Urothelium cell line (cell line): Measurements from ENCODE around the gene DGKG.

ENCODE experiments used
- DNase-seq: peaks from one replicate; pipeline ENCODE4 v3.0.0; 2011; ENCODE audit warnings: low spot score, mixed read lengths
- FAIRE-seq: peaks from 2 replicates; lab custom pipeline; 2011; peaks lifted over from hg19 to GRCh38; lab: Jason Lieb, UNC

Gene DGKG

GRCh38 chr3:186118692-186119091, 243.3 kb downstream of the DGKG start:
- FAIRE-seq (no peak), DNase-seq (no peak)

DNA sequence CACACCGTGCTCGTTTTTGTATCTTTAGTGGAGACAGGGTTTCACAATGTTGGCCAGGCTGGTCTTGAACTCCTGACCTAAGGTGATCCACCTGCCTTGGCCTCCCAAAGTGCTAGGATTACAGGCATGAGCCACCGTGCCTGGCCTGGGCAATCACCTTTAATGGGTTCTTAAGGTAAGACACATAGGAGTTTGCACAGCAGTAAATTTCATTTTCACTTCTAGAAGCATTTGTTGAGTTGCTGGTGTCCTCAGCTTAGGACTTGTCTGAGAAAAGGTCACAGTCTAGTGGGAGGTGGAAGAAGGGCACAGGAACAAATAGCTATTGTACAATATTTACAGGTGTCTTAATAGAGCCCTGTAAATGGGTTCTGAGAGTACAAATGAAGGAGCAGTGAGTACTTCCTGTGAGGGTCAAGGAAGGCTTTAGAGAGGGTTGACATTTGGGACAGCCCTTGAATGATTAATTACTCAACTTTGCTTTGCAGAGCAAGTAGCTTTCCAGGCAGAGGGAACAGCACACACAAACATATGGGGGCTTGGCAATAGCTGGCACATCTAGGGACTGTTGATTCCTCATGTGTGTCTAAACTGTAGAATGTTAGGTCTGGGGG, 244.4 kb downstream of the DGKG start:
- no peak for FAIRE-seq

DNA sequence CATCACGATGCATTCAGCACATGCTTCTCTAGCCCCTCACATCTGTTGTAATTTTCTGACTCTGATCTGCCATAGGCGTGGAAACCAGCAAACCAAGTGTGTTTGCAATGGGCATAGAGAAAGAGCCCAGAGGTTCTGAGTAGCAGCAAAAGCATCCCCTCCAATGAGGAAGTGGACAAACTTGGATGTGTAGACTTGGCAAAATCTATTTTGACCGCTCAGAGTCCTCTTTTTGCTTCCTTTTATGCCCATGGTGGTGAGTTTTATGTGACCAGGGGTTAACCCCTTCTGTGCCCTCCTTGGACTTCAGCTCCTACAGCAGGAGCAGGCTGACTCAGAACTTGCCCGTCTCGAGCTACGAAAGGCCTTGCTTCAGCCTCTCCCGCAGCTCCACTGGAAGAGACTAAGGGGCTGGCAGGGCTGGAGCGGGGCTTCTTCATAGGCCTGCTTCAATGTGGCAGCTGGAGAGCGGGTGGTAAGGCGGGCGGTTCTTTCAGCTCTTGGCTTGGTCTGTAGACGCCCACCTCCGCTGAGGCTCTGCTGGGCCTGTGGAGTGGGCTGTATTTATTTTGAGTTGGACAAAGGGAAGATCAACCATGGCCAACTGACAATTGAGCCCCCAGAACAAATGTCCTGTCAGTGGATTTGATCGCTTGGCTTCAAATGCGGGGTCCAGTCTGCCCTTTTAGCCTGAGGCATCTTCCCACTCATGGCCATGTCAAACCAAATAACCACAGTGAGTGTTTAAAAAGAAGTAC, 246.6 kb downstream of the DGKG start:
- FAIRE-seq = no peak
- no peak for DNase-seq

More for the DNA sequence above, 244.4 kb downstream of the DGKG start:
- DNase-seq = no peak

GRCh38 chr3:186110975-186111974, 250.8 kb downstream of the DGKG start:
- FAIRE-seq = no peak
- DNase-seq = no peak

- DNase-seq (peak; percentile 36), FAIRE-seq (no peak)
These were observed 251.9 kb downstream of the DGKG start for GRCh38 chr3:186109897-186110803.

- peak; percentile 98 for DNase-seq
- FAIRE-seq = peak; percentile 46
These were observed 252.8 kb downstream of the DGKG start, which contains the start of gene ETV5 for GRCh38 chr3:186108941-186109865. ETV5 (minus strand) TSS chr3:186109089; CDS start chr3:186105868, 3,221 bp downstream.

- no peak for FAIRE-seq
- DNase-seq = peak; percentile 61
These were observed 253.7 kb downstream of the DGKG start for GRCh38 chr3:186108106-186108940.

- DNase-seq = peak; percentile 77
- FAIRE-seq = no peak
These were observed 254.6 kb downstream of the DGKG start for GRCh38 chr3:186107215-186108105.

DNA sequence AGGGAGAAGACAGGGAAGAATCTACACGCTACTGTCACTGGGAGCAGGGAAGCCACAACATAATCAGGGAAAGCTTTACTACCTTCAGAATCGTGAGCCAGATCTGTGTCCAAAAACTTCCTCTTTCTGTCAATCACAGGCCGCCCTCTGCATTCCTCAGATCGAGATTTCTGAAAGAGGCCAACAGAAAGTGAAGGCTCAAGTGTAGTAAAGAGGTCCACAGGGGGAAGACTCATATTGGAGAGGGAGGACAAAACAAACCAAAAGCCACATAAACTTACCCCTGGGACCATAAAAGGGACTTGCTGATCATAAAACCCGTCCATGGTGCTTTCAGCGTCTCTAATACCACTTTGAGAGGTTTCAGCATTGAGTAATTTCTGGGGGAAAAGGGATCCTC, 256.5 kb downstream of the DGKG start:
- DNase-seq (no peak), FAIRE-seq (no peak)

DNA sequence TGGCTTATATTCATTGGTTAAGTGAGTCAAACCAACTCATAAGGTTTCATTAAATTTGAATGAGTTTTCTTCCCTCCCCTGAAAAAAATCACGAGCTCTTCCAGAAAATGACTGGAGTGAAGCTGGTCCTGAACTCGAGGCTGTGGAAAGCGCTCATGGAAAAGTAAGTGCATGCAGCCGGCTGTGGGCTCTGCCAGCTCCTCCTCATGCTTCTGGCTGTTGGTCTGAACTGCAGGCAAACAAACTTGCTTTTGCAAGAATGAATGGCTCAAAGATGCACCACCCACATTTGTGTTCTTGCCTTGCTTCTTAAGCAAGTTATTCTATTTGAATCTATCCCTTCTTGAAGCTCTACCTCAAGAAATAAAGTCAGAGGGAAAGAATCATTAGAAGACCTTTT, 259.3 kb downstream of the DGKG start:
- DNase-seq (no peak), FAIRE-seq (no peak)

- DNase-seq = no peak
- no peak for FAIRE-seq
These were observed 261.6 kb downstream of the DGKG start for GRCh38 chr3:186100398-186100797.

DNA sequence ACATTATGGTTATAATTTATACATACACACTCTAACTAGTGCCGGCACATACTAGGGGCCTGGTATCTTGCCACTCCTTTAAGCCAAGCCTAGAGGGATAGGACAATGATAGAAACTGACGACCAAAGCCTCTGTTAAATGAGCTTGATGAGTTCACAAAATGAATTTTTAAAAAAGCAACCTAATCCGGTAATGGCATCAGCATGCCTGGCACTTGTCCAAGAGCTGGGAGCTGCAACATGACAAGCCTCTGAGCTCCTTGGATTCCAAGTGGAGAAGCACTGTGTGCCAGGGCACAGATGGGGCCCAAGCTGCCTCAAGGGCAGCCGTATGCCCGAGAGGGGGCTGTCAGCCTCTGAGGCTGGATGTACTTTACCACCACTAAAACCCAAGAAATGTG, 262.9 kb downstream of the DGKG start:
- DNase-seq = peak; percentile 39
- no peak for FAIRE-seq

- no peak for FAIRE-seq
- no peak for DNase-seq
These were observed 263.3 kb downstream of the DGKG start for GRCh38 chr3:186098740-186099139.

GRCh38 chr3:186097663-186098451, 264.2 kb downstream of the DGKG start:
- FAIRE-seq (no peak), DNase-seq (peak; percentile 24)

- FAIRE-seq = no peak
- DNase-seq = no peak
These were observed 264.7 kb downstream of the DGKG start for GRCh38 chr3:186097317-186097662.
